Colon (tissue), 2 donors: ENCODE results near the gene NCOA3.
"Not testable (repeated sequence)": the region's sequence is repeated elsewhere in the genome, so short reads cannot be mapped to it uniquely, and the experiment has no call there.

Source experiments
- FAIRE-seq: peaks from 2 replicates; lab custom pipeline; 2012; peaks lifted over from hg19 to GRCh38; lab: Jason Lieb, UNC
- donor health status: control.
- donor health status: control.

Gene NCOA3

DNA sequence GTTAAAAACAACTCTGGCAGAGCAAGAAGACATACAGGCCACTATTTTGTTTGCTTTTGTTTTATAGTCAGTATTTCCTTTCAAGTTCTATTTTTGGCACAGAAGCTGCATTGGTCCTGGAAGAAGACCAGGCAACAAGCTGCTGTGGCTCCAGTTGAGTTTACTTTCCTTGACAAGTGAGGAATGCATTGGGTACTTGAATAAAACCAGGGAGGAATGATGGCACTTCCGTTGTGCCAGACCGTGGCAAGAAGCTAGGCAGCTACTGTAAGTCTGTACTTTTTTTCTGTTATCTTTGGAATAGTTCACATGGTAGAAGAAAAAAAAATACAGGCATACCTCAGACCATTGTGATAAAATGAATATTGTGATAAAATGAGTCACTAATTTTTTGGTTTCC lies 66.3 kb downstream of the NCOA3 start:
- no peak for FAIRE-seq

DNA sequence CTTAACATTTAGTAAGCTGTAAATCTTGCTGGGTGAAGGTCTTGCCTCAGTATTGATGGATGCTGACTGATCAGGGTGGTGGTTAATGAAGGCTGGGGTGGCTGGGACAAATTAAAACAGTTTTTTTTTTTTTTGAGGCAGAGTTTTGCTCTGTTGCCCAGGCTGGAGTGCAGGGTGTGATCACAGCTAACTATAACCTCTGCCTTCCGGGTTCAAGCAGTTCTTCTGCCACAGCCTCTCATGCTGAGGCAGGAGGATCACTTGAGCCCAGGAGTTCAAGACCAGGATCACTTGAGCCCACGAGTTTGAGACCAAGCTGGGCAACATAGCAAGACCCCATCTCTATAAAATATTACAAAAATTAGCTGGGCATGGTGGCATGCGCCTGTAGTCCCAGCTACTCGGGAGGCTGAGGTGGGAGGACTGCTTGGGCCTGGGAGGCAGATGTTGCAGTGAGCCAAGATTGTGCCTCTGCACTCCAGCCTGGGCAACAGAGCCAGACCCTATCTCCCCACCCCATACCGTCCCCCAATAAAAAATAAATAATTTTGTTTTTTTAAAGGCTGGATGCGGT lies 67.2 kb downstream of the NCOA3 start:
- no peak for FAIRE-seq

DNA sequence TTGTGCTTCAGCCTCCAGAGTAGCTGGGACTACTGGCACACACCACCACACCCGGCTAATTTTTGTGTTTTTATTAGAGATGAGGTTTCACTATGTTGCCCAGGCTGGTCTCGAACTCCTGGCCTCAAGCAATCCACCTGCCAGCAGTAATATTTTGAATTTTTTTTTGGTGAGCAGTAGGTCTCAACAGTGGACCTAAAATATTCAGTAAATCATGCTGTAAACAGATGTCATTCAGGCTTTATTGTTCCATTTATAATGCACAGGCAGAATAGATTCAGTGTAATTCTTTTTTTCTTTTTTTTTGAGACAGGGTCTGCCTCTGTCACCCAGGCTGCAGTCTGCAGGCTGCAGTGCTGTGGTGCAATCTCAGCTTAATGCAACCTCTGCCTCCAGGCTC lies 69.7 kb downstream of the NCOA3 start:
- FAIRE-seq = no peak

DNA sequence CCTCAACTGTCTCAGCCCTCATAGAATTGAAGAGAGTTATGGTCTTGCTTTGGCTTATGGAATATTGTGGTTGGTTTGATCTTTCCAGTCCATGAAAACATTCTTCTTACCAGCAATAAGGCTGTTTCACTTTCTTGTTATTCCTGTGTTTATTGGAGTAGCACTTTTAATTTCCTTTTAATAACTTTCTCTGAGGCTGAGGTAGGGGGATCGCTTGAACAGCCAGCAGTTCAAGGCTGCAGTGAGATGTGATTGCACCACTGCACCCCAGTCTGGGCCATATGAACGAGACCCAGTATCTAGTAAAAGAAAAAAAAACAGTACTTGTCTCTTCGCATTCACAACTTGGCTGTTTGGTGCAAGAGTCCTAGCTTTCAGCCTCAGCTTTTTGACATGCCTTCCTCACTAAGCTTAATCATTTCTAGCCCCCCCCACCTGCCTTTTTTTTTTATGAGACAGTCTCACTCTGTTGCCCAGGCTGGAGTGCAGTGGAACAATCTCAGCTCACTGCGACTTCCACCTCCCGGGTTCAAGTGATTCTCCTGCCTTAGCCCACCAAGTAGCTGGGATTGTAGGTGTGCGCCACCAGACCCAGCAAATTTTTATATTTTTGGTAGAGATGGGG lies 70.5 kb downstream of the NCOA3 start:
- FAIRE-seq = no peak

DNA sequence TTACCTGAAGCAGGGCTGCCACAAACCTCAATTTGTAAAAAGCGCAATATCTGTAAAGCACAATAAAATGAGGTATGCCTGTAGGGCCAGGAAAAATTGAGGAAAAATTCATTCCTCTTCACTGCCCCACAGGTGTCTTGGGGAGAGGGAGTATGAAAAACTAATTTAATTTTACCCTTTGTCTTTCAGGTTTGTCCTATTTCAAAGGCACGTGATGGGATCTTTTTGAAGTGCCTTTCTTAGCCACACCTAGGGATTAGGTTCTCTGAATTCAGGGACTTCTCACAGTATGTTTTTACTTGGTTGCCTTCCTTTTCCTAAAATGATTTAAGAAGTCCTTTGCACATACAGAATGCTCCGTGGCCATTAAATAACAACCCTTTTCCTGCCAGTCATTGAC lies 71.9 kb downstream of the NCOA3 start:
- FAIRE-seq = no peak

GRCh38 chr20:47574616-47575364 lies 73.1 kb downstream of the NCOA3 start:
- FAIRE-seq = no peak

DNA sequence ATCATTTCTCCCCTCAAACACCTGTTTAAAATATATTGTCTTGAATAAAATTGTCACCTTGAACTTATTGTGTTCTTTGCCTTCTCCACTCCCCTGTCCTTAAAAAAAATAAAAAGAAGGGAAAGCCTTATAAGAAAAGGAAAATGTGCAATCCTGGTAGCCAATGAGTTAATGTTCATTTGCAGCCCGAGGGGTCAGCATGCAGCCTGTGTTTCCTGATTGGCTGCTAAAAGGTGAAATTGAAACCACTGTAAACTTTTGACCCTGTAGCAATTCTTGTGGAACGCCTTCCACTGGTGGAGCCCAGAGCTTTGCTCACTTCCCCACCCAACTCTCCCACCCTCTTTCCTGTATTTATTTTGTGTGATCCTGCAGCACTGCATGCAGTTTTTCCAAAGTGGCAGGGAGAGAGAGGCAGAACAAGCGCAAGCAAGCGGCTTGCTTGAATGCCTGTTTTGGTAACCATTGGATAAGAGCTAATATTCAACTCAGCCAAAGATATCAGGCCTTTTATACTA lies 74.9 kb downstream of the NCOA3 start:
- FAIRE-seq = no peak

- no peak for FAIRE-seq
Measured at GRCh38 chr20:47577314-47577713, 75.6 kb downstream of the NCOA3 start.

GRCh38 chr20:47578543-47578942 lies 76.9 kb downstream of the NCOA3 start:
- FAIRE-seq = no peak

GRCh38 chr20:47580686-47581085 lies 79.0 kb downstream of the NCOA3 start:
- not testable (repeated sequence) for FAIRE-seq

GRCh38 chr20:47581090-47581489 lies 79.4 kb downstream of the NCOA3 start:
- no peak for FAIRE-seq

- FAIRE-seq = no peak
Measured at GRCh38 chr20:47583551-47583950, 81.9 kb downstream of the NCOA3 start.

- no peak for FAIRE-seq
Measured at GRCh38 chr20:47585087-47585747, 83.5 kb downstream of the NCOA3 start.

GRCh38 chr20:47586649-47587294 lies 85.1 kb downstream of the NCOA3 start:
- no peak for FAIRE-seq

DNA sequence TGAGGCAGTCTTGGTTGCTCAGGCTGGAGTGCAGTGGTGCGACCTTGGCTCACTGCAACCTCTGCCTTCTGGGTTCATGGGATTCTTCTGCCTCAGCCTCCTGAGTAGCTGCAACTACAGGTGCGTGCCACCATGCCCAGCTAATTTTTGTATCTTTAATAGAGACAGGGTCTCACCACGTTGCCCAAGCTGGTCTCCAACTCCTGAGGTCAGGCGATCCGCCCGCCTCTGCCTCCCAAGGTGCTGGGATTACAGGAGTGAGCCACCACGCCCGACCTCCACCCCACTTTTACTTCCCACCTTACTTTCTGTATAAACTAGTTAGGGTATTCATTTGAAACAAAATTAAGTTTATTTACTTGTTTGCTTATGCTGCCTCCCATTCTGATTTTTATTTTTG lies 86.5 kb downstream of the NCOA3 start:
- FAIRE-seq = no peak

GRCh38 chr20:47591231-47591630 lies 89.5 kb downstream of the NCOA3 start:
- FAIRE-seq = no peak

GRCh38 chr20:47594157-47594556 lies 92.5 kb downstream of the NCOA3 start:
- FAIRE-seq = no peak

GRCh38 chr20:47595138-47595537 lies 93.5 kb downstream of the NCOA3 start:
- not testable (repeated sequence) for FAIRE-seq

GRCh38 chr20:47596003-47596571 lies 94.4 kb downstream of the NCOA3 start:
- no peak for FAIRE-seq

- no peak for FAIRE-seq
Measured at GRCh38 chr20:47597090-47597489, 95.4 kb downstream of the NCOA3 start.

- no peak for FAIRE-seq
Measured at GRCh38 chr20:47598911-47599744, 97.4 kb downstream of the NCOA3 start.
